MCF 10A (cell line): ENCODE data around the gene MATR3. TPM values are rescaled to one million over a fixed set of nuclear protein-coding genes. Genes with fewer than 3 reads are reported as not detected.

Source experiments
- BruUV-seq: library from RNA; stranded (reverse); fragments of 400-500 nt; replicated peaks from 2 replicates; lab custom pipeline; 2021; lab: Mats Ljungman, UMichigan
- CTCF ChIA-PET: fragments of 300-600 bp; sonication (Branson Sonifier 250); formaldehyde crosslinking; extraction: SDS; loops from one replicate; lab custom pipeline; 2021; ENCODE audit warnings: antibody characterized with exemption, inconsistent platforms; lab: Yijun Ruan, JAX
- POLR2A ChIA-PET: fragments of 300-600, 350-650 bp; sonication (Branson Sonifier 250); formaldehyde crosslinking; extraction: SDS; loops from one replicate; lab custom pipeline; 2020; ENCODE audit warnings: antibody characterized with exemption, inconsistent platforms; lab: Yijun Ruan, JAX
- DNase-seq: peaks from one replicate; pipeline ENCODE4 v3.0.0-alpha.2; 2018; ENCODE audit not compliant: unreplicated experiment
- H3K27ac Mint-ChIP-seq: one replicate; pipeline ENCODE4 v1.8.0; 2022; ENCODE audit warnings: mild to moderate bottlenecking, low read depth, mixed read lengths; ENCODE audit not compliant: unreplicated experiment
- H3K27me3 Mint-ChIP-seq: one replicate; pipeline ENCODE4 v1.8.0; 2022; ENCODE audit warnings: mixed read lengths; ENCODE audit not compliant: insufficient read depth, unreplicated experiment
- H3K36me3 Mint-ChIP-seq: one replicate; pipeline ENCODE4 v1.8.0; 2022; ENCODE audit warnings: mild to moderate bottlenecking, moderate library complexity, mixed read lengths; ENCODE audit not compliant: insufficient read depth, unreplicated experiment
- H3K4me1 Mint-ChIP-seq: one replicate; pipeline ENCODE4 v1.8.0; 2022; ENCODE audit warnings: mixed read lengths; ENCODE audit not compliant: insufficient read depth, unreplicated experiment
- H3K4me3 Mint-ChIP-seq: one replicate; pipeline ENCODE4 v1.8.0; 2022; ENCODE audit warnings: mild to moderate bottlenecking, moderate library complexity, mixed read lengths; ENCODE audit not compliant: unreplicated experiment
- H3K9me3 Mint-ChIP-seq: one replicate; pipeline ENCODE4 v1.8.0; 2022; ENCODE audit warnings: mixed read lengths; ENCODE audit not compliant: unreplicated experiment
- intact Hi-C: fragments of 100-400 bp; cut with micrococcal nuclease; formaldehyde crosslinking; loops from 2 replicates; pipeline ENCODE4 v1.14.1; 2022
- total RNA-seq: library from RNA; stranded (reverse); gene quantifications from 2 replicates; pipeline ENCODE4 v1.2.3, GENCODE V29; 2022
- TF ChIP-seq, protein P1 (sequence below): fragments of 200-600 bp; IDR thresholded peaks from one replicate; pipeline ENCODE4 v1.8.0; 2022; ENCODE audit warnings: antibody characterized with exemption, mild to moderate bottlenecking; ENCODE audit not compliant: unreplicated experiment

MATR3 gene
- total RNA-seq, 1 experiment from 2014 or later, result 159 TPM

GRCh38 chr5:139248826-139249453, 44.6 kb upstream of the MATR3 start:
- intact Hi-C loops, result no loop called here

DNA sequence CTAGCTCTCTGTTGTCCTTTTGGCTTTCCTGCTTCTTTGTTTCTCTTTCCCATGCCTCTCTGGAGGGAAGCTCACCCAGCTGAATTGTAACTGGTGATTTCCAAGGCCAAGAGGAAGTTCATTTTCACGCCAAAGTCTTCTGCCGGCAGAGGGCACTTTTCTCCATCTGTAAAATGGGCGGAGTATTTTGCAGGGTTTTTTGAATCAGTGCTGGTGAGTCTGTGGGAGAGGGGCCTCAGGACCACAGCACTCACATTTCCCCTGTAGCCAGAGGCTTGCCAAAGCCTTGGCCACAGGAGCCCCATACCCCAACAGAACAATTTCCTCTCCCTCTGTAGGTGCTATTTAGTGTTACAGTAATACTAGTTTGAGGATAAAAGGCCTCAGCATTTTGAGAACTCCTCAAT, 42.3 kb upstream of the MATR3 start:
- Mint-ChIP-seq H3K4me3 (no peak overlapping the region), H3K27ac (no peak overlapping the region), H3K4me1 (peaks cover 5% of the 10 kb centered on the region), H3K36me3 (no peaks in the 10 kb centered on the region), H3K27me3 (no peaks in the 10 kb centered on the region), H3K9me3 (no peaks in the 10 kb centered on the region)
- intact Hi-C loops, result no loop called here
- ChIA-PET CTCF (interaction anchor here (0.6 to 1.0 kb wide), 7 partner anchors 14 to 840 kb away, joined by 3 to 5 read pairs (median 4); no protein-coding TSS in a partner anchor), POLR2A (interaction anchor here (0.7 kb wide), 2 partner anchors 16 to 1224 kb away, joined by 3 read pairs; no protein-coding TSS in a partner anchor)
- no peak for DNase-seq
- BruUV-seq, result no TSS peak
- TF ChIP-seq, protein P1, sequence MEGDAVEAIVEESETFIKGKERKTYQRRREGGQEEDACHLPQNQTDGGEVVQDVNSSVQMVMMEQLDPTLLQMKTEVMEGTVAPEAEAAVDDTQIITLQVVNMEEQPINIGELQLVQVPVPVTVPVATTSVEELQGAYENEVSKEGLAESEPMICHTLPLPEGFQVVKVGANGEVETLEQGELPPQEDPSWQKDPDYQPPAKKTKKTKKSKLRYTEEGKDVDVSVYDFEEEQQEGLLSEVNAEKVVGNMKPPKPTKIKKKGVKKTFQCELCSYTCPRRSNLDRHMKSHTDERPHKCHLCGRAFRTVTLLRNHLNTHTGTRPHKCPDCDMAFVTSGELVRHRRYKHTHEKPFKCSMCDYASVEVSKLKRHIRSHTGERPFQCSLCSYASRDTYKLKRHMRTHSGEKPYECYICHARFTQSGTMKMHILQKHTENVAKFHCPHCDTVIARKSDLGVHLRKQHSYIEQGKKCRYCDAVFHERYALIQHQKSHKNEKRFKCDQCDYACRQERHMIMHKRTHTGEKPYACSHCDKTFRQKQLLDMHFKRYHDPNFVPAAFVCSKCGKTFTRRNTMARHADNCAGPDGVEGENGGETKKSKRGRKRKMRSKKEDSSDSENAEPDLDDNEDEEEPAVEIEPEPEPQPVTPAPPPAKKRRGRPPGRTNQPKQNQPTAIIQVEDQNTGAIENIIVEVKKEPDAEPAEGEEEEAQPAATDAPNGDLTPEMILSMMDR, result peak; percentile 20

More at GRCh38 chr5:139248826-139249453, 44.6 kb upstream of the MATR3 start:
- no peaks in the 10 kb centered on the region for H3K9me3 Mint-ChIP-seq
- H3K4me1 Mint-ChIP-seq, result peaks cover 14% of the 10 kb centered on the region
- CTCF ChIA-PET, result interaction anchor here (0.6 to 1.5 kb wide), 4 partner anchors 13 to 669 kb away, joined by 3 to 4 read pairs (median 3); no protein-coding TSS in a partner anchor
- no peak overlapping the region for H3K4me3 Mint-ChIP-seq
- H3K27me3 Mint-ChIP-seq, result no peaks in the 10 kb centered on the region
- H3K27ac Mint-ChIP-seq, result no peak overlapping the region
- POLR2A ChIA-PET, result interaction anchor here (0.6 kb wide), 1 partner anchor 14 kb away, joined by 3 read pairs; no protein-coding TSS in a partner anchor
- H3K36me3 Mint-ChIP-seq, result no peaks in the 10 kb centered on the region
- TF ChIP-seq, protein P1, result no peak
- no peak for DNase-seq
- no TSS peak for BruUV-seq

GRCh38 chr5:139251695-139252288, 41.7 kb upstream of the MATR3 start:
- H3K4me3 Mint-ChIP-seq, result no peak overlapping the region

More at GRCh38 chr5:139251695-139252288, 41.7 kb upstream of the MATR3 start:
- TF ChIP-seq, protein P1, result no peak
- no peak for DNase-seq
- ChIA-PET POLR2A (interaction anchor here (0.7 kb wide), 2 partner anchors 716 to 1225 kb away, joined by 3 read pairs; no protein-coding TSS in a partner anchor), CTCF (interaction anchor here (0.6 to 2.8 kb wide), 4 partner anchors 10 to 328 kb away, joined by 3 to 12 read pairs (median 4); no protein-coding TSS in a partner anchor)
- Mint-ChIP-seq H3K36me3 (no peaks in the 10 kb centered on the region), H3K27me3 (no peaks in the 10 kb centered on the region), H3K9me3 (no peaks in the 10 kb centered on the region), H3K27ac (no peak overlapping the region), H3K4me1 (no peaks in the 10 kb centered on the region)
- intact Hi-C loops, result no loop called here
- BruUV-seq, result no TSS peak
